Chondrocyte (in vitro differentiated cells): ENCODE data around the gene FBXO7. TPM values are rescaled to one million over a fixed set of nuclear protein-coding genes. Genes with fewer than 3 reads are reported as not detected.

Experiments used
- DNase-seq: peaks from one replicate; pipeline ENCODE4 v3.0.0; 2021; ENCODE audit warnings: mixed read lengths, low spot score
- H3K27ac Mint-ChIP-seq: one replicate; pipeline ENCODE4 v1.8.0; 2021; ENCODE audit warnings: mild to moderate bottlenecking, moderate library complexity, mixed read lengths; ENCODE audit not compliant: unreplicated experiment
- H3K27me3 Mint-ChIP-seq: 2 replicates; pipeline ENCODE4 v1.8.0; 2021; ENCODE audit warnings: low read depth, mixed read lengths
- H3K36me3 Mint-ChIP-seq: 2 replicates; pipeline ENCODE4 v1.8.0; 2021; ENCODE audit warnings: low read depth, mixed read lengths
- H3K4me1 Mint-ChIP-seq: 2 replicates; pipeline ENCODE4 v1.8.0; 2021; ENCODE audit warnings: low read depth, mild to moderate bottlenecking, mixed read lengths
- H3K4me3 Mint-ChIP-seq: one replicate; pipeline ENCODE4 v1.8.0; 2021; ENCODE audit warnings: mild to moderate bottlenecking, moderate library complexity, mixed read lengths; ENCODE audit not compliant: unreplicated experiment
- H3K9me3 Mint-ChIP-seq: 2 replicates; pipeline ENCODE4 v1.8.0; 2021; ENCODE audit warnings: low read depth, mixed read lengths
- CTCF ChIP-seq: fragments of 200-600 bp; sonication (generic); IDR thresholded peaks from 2 replicates; pipeline ENCODE4 v1.5.0; 2021; ENCODE audit warnings: antibody characterized with exemption, mild to moderate bottlenecking, moderate library complexity
- total RNA-seq: library from RNA; stranded (reverse); gene quantifications from 3 replicates; pipeline ENCODE4 v1.2.1, GENCODE V29; 2021

FBXO7 gene
- total RNA-seq, 1 donor from 2014 or later, result 76.6 TPM

DNA sequence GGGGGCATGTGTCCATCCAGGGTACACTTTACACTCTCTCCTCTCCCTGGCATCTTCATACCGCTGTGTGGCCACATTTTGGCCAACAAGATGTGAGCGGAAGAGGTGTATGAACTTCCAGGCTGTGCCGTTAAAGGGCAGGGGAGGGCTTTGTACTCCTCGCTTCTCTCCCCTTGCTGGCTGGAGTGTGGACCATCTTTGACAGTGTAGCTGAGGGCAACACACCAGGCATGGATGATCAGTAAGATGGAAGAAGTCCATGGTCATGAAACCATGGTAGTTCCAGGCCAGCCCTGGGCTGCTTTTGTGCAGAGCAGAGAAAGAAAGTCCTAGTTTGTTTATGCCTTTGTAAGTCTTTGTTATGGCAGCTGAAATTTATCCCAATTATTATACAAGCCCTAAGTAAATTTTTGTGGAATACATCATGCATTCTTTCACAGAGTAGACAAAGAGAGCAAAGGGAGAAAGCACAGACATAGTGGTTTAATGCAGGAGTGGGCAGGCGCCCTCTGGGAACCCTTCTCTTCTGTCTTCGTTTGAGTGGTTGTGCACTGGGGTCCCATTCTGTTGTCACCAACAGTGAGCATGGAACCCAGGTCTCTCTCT is 70.4 kb downstream of the FBXO7 start:
- Mint-ChIP-seq H3K36me3 (no peaks in the 10 kb centered on the region), H3K27ac (no peak overlapping the region), H3K4me1 (peaks cover 3% of the 10 kb centered on the region), H3K4me3 (no peak overlapping the region), H3K9me3 (no peaks in the 10 kb centered on the region), H3K27me3 (peaks cover 21% of the 10 kb centered on the region)
- no peak for DNase-seq
- TF ChIP-seq CTCF, result no peak

DNA sequence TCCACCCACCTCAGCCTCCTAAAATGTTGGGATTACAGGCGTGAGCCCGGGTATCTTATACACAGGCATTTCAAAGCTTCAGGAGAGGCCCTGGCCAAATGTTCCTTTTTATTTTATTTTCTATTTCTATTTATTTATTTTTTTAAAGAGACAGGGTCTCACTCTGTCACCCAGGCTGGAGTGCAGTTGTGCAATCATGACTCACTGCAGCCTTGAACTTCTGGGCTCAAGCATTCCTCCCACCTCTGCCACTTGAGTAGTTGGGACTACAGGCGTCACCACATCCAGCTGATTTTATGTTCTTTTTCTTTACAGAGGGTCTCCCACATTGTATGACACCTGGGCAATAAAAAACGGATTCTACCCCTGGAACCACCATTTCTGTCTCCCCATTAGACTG is 71.2 kb downstream of the FBXO7 start:
- TF ChIP-seq CTCF, result no peak
- H3K4me3 Mint-ChIP-seq, result no peak overlapping the region
- H3K27me3 Mint-ChIP-seq, result peaks cover 21% of the 10 kb centered on the region
- H3K27ac Mint-ChIP-seq, result no peak overlapping the region
- peaks cover 3% of the 10 kb centered on the region for H3K9me3 Mint-ChIP-seq
- no peak for DNase-seq
- H3K36me3 Mint-ChIP-seq, result peaks cover 1% of the 10 kb centered on the region
- peaks cover 3% of the 10 kb centered on the region for H3K4me1 Mint-ChIP-seq

DNA sequence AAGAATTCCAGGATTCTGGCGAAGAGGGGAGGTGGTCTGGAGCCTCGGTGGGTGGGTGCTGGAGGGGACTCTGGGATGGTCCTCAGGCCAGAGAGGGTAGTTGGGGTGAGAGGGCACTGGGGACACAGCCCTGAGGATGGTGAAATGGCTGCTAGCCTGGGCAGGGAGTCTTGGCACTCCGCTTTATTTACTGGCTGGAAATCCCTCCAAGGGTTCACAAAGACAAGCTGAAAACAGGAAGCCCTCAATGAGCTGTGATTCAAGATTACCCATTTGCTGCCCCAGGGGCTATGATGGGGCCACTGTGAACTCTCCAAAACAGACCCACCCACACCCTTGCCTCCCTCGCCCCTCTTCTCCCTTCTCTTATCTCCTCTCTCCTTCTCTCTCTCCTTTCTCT is 71.9 kb downstream of the FBXO7 start:
- Mint-ChIP-seq H3K4me1 (peaks cover 3% of the 10 kb centered on the region), H3K36me3 (peaks cover 1% of the 10 kb centered on the region), H3K27ac (no peak overlapping the region), H3K27me3 (peaks cover 21% of the 10 kb centered on the region), H3K9me3 (peaks cover 3% of the 10 kb centered on the region), H3K4me3 (no peak overlapping the region)
- DNase-seq, result no peak
- TF ChIP-seq CTCF, result no peak

DNA sequence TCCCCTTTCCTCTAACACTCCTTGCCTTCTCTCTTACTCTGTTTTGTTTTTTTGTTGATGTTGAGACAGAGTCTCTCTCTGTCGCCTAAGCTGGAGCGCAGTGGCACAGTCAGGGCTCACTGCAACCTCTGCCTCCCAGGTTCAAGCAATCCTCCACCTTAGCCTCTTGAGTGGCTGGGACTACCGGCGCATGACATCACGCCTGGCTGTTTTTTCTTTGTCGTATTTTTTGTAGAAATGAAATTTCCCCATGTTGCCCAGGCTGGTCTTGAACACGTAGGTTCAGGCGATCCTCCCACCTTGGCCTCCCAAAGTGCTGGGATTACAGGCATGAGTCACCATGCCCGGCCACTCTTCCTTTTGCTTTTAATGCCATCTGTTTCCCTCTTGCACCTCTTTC is 72.3 kb downstream of the FBXO7 start:
- Mint-ChIP-seq H3K27ac (no peak overlapping the region), H3K4me3 (no peak overlapping the region), H3K36me3 (peaks cover 1% of the 10 kb centered on the region), H3K9me3 (peaks cover 3% of the 10 kb centered on the region), H3K27me3 (peaks cover 21% of the 10 kb centered on the region), H3K4me1 (peaks cover 3% of the 10 kb centered on the region)
- DNase-seq, result no peak
- no peak for TF ChIP-seq CTCF

DNA sequence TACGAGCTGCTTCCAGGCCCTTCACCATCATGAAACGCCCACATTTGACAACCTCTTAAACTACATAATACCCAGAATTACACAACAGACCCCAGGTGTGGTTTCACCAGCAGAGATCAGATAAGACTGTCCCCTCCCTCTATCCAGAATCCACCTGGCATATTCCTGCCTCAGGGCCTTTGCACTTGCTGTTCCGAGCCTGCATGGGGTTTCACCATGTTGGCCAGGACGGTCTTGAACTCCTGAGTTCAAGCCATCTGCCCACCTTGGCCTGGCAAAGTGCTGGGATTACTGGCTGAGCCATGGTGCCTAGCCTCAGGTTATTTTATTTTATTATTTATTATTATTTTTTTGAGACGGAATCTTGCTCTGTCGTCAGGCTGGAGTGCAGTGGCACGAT is 73.4 kb downstream of the FBXO7 start:
- H3K36me3 Mint-ChIP-seq, result peaks cover 1% of the 10 kb centered on the region
- H3K27ac Mint-ChIP-seq, result no peak overlapping the region
- peaks cover 3% of the 10 kb centered on the region for H3K4me1 Mint-ChIP-seq
- H3K4me3 Mint-ChIP-seq, result no peak overlapping the region
- peaks cover 18% of the 10 kb centered on the region for H3K27me3 Mint-ChIP-seq
- DNase-seq, result no peak
- H3K9me3 Mint-ChIP-seq, result peaks cover 3% of the 10 kb centered on the region
- TF ChIP-seq CTCF, result no peak

Other genes starting within 250 kb of the FBXO7 start
- not detected in 3 replicates for gene SLC5A4, start 219.5 kb upstream of the FBXO7 start, total RNA-seq
- not detected in 3 replicates for gene RFPL3, start 116.9 kb upstream of the FBXO7 start, total RNA-seq
- 64.7 to 71.1 TPM (median 66.3 TPM) in 3 replicates for gene RTCB, start 62.6 kb upstream of the FBXO7 start, total RNA-seq
- not detected in 3 replicates for gene BPIFC, start 10.4 kb upstream of the FBXO7 start, total RNA-seq